Neural cell (in vitro differentiated cells): ENCODE data around the gene SKIC2.

Source experiments
- CTCF ChIP-seq: fragments of 450-650 bp; IDR thresholded peaks from 2 replicates; pipeline ENCODE4 v1.5.1; 2014; ENCODE audit warnings: antibody characterized with exemption, mild to moderate bottlenecking, moderate library complexity; ENCODE audit not compliant: poor library complexity, severe bottlenecking
- MXI1 ChIP-seq: fragments of 450-650 bp; conservative IDR thresholded peaks from 2 replicates; pipeline ENCODE4 v1.6.1; 2014; ENCODE audit warnings: antibody characterized with exemption, mild to moderate bottlenecking; ENCODE audit not compliant: poor library complexity, severe bottlenecking
- REST ChIP-seq: IDR thresholded peaks from 2 replicates; pipeline ENCODE4 v1.6.1; 2012; ENCODE audit warnings: borderline replicate concordance
- TAF1 ChIP-seq: IDR thresholded peaks from 2 replicates; pipeline ENCODE4 v1.6.1; 2012; ENCODE audit warnings: low read depth

- TF ChIP-seq REST (no peak), CTCF (no peak), TAF1 (no peak), MXI1 (no peak)
These were observed 6.1 kb upstream of the SKIC2 start for GRCh38 chr6:31952890-31953289.
